HG03103 (cell line): ENCODE results near the gene DNAJB11.
A peak's percentile ranks its signal among the peaks of the same experiment; 100 is the strongest.
"Not testable (repeated sequence)": the region's sequence is repeated elsewhere in the genome, so short reads cannot be mapped to it uniquely, and the experiment has no call there.

Experiments
- ATAC-seq: cut with Tn5 transposase; IDR thresholded peaks from one replicate; pipeline ENCODE4 v1.9.1; 2021; ENCODE audit warnings: low read depth; ENCODE audit not compliant: unreplicated experiment

The DNAJB11 gene

GRCh38 chr3:186551387-186551786 lies 19.1 kb upstream of the DNAJB11 start:
- ATAC-seq, result no peak

GRCh38 chr3:186552408-186553031 lies 18.0 kb upstream of the DNAJB11 start:
- no peak for ATAC-seq

- ATAC-seq, result no peak
Measured at GRCh38 chr3:186564586-186564985, 5.9 kb upstream of the DNAJB11 start.

GRCh38 chr3:186566772-186567071 lies 3.8 kb upstream of the DNAJB11 start:
- no peak for ATAC-seq

- ATAC-seq, result peak; percentile 45
Measured at GRCh38 chr3:186567072-186567921, 3.2 kb upstream of the DNAJB11 start, which contains the start of gene TBCCD1. TSS of gene TBCCD1 (minus strand) at chr3:186567339. CDS start at chr3:186564329, 3,010 bp downstream.

- not testable (repeated sequence) for ATAC-seq
Measured at GRCh38 chr3:186569361-186569760, 1.2 kb upstream of the DNAJB11 start.

- ATAC-seq, result no peak
Measured at GRCh38 chr3:186569779-186570095, 783 bp upstream of the DNAJB11 start.

- no peak for ATAC-seq
Measured at GRCh38 chr3:186570941-186571643, 572 bp downstream of the DNAJB11 start.

GRCh38 chr3:186571644-186572013 lies 1.1 kb downstream of the DNAJB11 start:
- no peak for ATAC-seq

- ATAC-seq, result no peak
Measured at GRCh38 chr3:186577521-186577920, 7.0 kb downstream of the DNAJB11 start.

GRCh38 chr3:186580785-186581184 lies 10.3 kb downstream of the DNAJB11 start:
- no peak for ATAC-seq

- ATAC-seq, result no peak
Measured at GRCh38 chr3:186582541-186582940, 12.0 kb downstream of the DNAJB11 start.

GRCh38 chr3:186583831-186584230 lies 13.3 kb downstream of the DNAJB11 start:
- no peak for ATAC-seq

GRCh38 chr3:186586245-186586644 lies 15.7 kb downstream of the DNAJB11 start:
- ATAC-seq, result not testable (repeated sequence)

- no peak for ATAC-seq
Measured at GRCh38 chr3:186587183-186587582, 16.7 kb downstream of the DNAJB11 start.

- ATAC-seq, result no peak
Measured at GRCh38 chr3:186588632-186589031, 18.1 kb downstream of the DNAJB11 start.

GRCh38 chr3:186589121-186589520 lies 18.6 kb downstream of the DNAJB11 start:
- ATAC-seq, result no peak

- no peak for ATAC-seq
Measured at GRCh38 chr3:186589856-186590579, 19.5 kb downstream of the DNAJB11 start.

- no peak for ATAC-seq
Measured at GRCh38 chr3:186590580-186591295, 20.2 kb downstream of the DNAJB11 start.

GRCh38 chr3:186592682-186593081 lies 22.2 kb downstream of the DNAJB11 start:
- no peak for ATAC-seq
